ENCODE measurements around the gene NFIL3. TPM values are rescaled to one million over a fixed set of nuclear protein-coding genes. Genes with fewer than 3 reads are reported as not detected.

Gene NFIL3
- total RNA-seq, 2 donors from 2014 or later, result 11.4 to 12.9 TPM

DNA sequence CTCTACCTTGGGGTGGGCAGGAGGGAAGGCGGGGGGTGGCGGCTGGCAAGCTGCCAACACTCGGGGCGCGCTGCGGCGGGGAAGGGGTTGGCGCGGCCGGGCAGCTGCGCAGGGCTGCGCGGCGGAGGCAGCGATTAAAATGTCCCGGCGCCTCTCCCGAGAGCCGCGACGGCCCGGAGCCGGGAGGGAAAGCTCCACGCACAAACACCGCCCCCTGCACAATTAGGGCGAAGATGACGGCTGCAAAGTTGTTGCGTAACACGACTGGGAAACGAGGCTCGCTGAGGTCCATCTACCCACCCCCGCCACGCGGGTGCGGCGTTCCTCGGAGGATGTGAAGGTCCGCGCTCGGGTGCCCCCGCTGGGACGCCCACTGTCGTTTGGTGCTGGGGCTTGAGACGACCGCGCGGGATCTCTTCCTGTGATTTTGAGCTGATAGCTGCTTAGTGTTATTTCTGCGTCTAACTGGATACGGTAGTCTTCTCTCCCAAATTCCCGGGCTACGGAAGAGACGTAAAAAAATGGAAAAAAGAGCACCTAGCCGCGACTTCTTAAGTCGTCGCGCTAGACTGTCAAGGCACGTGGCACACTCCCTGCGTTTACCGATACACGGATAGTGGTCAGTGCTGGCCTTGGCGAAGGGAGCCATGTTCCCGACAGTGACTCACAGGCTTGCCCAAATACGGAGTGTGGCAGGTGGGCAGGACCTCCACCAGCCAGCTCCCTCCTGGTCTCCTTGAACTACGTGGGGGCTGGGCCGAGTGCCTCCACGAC is 958 bp upstream of the NFIL3 start:
- WGBS, 2 donors, result 1 to 3% methylated on average over 38 to 56 of the region's 67 CpGs
- intact Hi-C loops (cut with DNase I), result no loop called here
- H3K4me3 ChIP-seq, result peak overlapping the region; percentile 35 to 69

GRCh38 chr9:91422758-91423711 is 597 bp downstream of the NFIL3 start:
- H3K27ac ChIP-seq, result peak overlapping the region; percentile 93 to 98 (median 98)
- H3K4me1 ChIP-seq, result peaks cover 38% of the 10 kb centered on the region
- no peaks in the 10 kb centered on the region for H3K36me3 ChIP-seq (replicated peaks in 1 of 2; ENCODE audit: insufficient read depth in 1 of 2, low read depth in 2 of 2)
- WGBS, 2 donors, result 0 to 1% methylated on average over 37 to 71 of the region's 76 CpGs
- H3K27me3 ChIP-seq, result no peaks in the 10 kb centered on the region
- ATAC-seq (peak; percentile 45), DNase-seq (peak; percentile 73 to 80 (median 77))
- TF ChIP-seq, protein P1, sequence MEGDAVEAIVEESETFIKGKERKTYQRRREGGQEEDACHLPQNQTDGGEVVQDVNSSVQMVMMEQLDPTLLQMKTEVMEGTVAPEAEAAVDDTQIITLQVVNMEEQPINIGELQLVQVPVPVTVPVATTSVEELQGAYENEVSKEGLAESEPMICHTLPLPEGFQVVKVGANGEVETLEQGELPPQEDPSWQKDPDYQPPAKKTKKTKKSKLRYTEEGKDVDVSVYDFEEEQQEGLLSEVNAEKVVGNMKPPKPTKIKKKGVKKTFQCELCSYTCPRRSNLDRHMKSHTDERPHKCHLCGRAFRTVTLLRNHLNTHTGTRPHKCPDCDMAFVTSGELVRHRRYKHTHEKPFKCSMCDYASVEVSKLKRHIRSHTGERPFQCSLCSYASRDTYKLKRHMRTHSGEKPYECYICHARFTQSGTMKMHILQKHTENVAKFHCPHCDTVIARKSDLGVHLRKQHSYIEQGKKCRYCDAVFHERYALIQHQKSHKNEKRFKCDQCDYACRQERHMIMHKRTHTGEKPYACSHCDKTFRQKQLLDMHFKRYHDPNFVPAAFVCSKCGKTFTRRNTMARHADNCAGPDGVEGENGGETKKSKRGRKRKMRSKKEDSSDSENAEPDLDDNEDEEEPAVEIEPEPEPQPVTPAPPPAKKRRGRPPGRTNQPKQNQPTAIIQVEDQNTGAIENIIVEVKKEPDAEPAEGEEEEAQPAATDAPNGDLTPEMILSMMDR (IDR thresholded peaks at IDR 0.05), result peak in 5 of 7 experiments; percentile 16 to 43 (median 26)
- peak; percentile 44 to 86 (median 83) for TF ChIP-seq POLR2A (IDR thresholded peaks at IDR 0.05)
- intact Hi-C loops (cut with DNase I), result no loop called here
- no peaks in the 10 kb centered on the region for H3K9me3 ChIP-seq
- peak overlapping the region; percentile 38 to 41 for H3K4me3 ChIP-seq

More for the DNA sequence above, 958 bp upstream of the NFIL3 start:
- ATAC-seq (peak; percentile 43), DNase-seq (peak; percentile 80 to 88 (median 84))
- H3K27ac ChIP-seq, result peak overlapping the region; percentile 95 to 99 (median 98)
- H3K9me3 ChIP-seq, result no peaks in the 10 kb centered on the region
- H3K4me1 ChIP-seq, result peaks cover 22% of the 10 kb centered on the region
- no peaks in the 10 kb centered on the region for H3K36me3 ChIP-seq (replicated peaks in 1 of 2; ENCODE audit: insufficient read depth in 1 of 2, low read depth in 2 of 2)
- H3K27me3 ChIP-seq, result no peaks in the 10 kb centered on the region
- TF ChIP-seq, protein P1 (IDR thresholded peaks at IDR 0.05), result peak in 3 of 7 experiments; percentile 5 to 22 (median 21)
- peak in 2 of 3 donors; percentile 64 to 70 for TF ChIP-seq POLR2A (IDR thresholded peaks at IDR 0.05)

GRCh38 chr9:91421971-91422757 is 1.5 kb downstream of the NFIL3 start:
- Histone ChIP-seq H3K27ac (peak overlapping the region; percentile 93 to 98 (median 98)), H3K36me3 (replicated peaks in 1 of 2; ENCODE audit: insufficient read depth in 1 of 2, low read depth in 2 of 2) (no peaks in the 10 kb centered on the region), H3K4me1 (peaks cover 46% of the 10 kb centered on the region), H3K4me3 (peak overlapping the region in 1 of 2 donors; percentile 41), H3K27me3 (no peaks in the 10 kb centered on the region), H3K9me3 (no peaks in the 10 kb centered on the region)
- intact Hi-C loops (cut with DNase I), result no loop called here
- TF ChIP-seq POLR2A (IDR thresholded peaks at IDR 0.05), result no peak
- TF ChIP-seq, protein P1 (IDR thresholded peaks at IDR 0.05), result no peak
- ATAC-seq (peak; percentile 12), DNase-seq (peak; percentile 25 to 51 (median 36))
- WGBS, 2 donors, result 2 to 3% methylated on average over 16 of the region's 16 CpGs

- peaks cover 56% of the 10 kb centered on the region for H3K4me1 ChIP-seq
- no peaks in the 10 kb centered on the region for H3K27me3 ChIP-seq
- DNase-seq (peak; percentile 27 to 44 (median 33)), ATAC-seq (no peak)
- WGBS, 2 donors, result 1 to 3% methylated on average over 18 to 67 of the region's 69 CpGs
- peak overlapping the region; percentile 93 to 98 (median 98) for H3K27ac ChIP-seq
- TF ChIP-seq, protein P1 (IDR thresholded peaks at IDR 0.05), result peak in 4 of 7 experiments; percentile 7 to 26 (median 12)
- TF ChIP-seq POLR2A (IDR thresholded peaks at IDR 0.05), result no peak
- no peaks in the 10 kb centered on the region for H3K36me3 ChIP-seq (replicated peaks in 1 of 2; ENCODE audit: insufficient read depth in 1 of 2, low read depth in 2 of 2)
- intact Hi-C loops (cut with DNase I), result no loop called here
- H3K4me3 ChIP-seq, result peak overlapping the region; percentile 6 to 24
- H3K9me3 ChIP-seq, result no peaks in the 10 kb centered on the region
These were observed 2.4 kb downstream of the NFIL3 start for GRCh38 chr9:91421128-91421765.
